B cell (primary cell): ENCODE measurements around the gene SLC38A6. TPM values are rescaled to one million over a fixed set of nuclear protein-coding genes. Genes with fewer than 3 reads are reported as not detected.

Experiments used
- ATAC-seq: fragments of 200-7000 bp; cut with Tn5 transposase; one replicate; pipeline ENCODE4 v1.10.0; 2021; ENCODE audit warnings: low read depth, mild to moderate bottlenecking, moderate number of reproducible peaks, moderate library complexity
- CTCF ChIA-PET: fragments of 350-600 bp; sonication (Branson Sonifier 250); formaldehyde crosslinking; loops from one replicate; lab custom pipeline; 2021; ENCODE audit warnings: antibody characterized with exemption, inconsistent platforms; lab: Charles Lee
- POLR2A ChIA-PET: fragments of 350-600 bp; sonication (Branson Sonifier 250); formaldehyde crosslinking; loops from one replicate; lab custom pipeline; 2021; ENCODE audit warnings: antibody characterized with exemption; lab: Charles Lee
- DNase-seq: peaks from one replicate; pipeline ENCODE4 v3.0.0; 2013
- H2AFZ ChIP-seq: 2 replicates; pipeline ENCODE4 v1.6.1; 2012; ENCODE audit warnings: mild to moderate bottlenecking, low read depth, low read length; ENCODE audit not compliant: insufficient read depth, poor library complexity, severe bottlenecking
- H3K27ac ChIP-seq, 2 donors: 1 replicate in 1 of 2; 2 replicates in 1 of 2; pipeline ENCODE4 v1.5.1; 2012 to 2013; ENCODE audit warnings: low read length in 2 of 2, mild to moderate bottlenecking in 2 of 2, moderate library complexity in 1 of 2
- H3K27me3 ChIP-seq, 4 experiments: fragments of 200-600 bp in 1 of 4; sonication (generic) in 1 of 4; replicated peaks in 1 of 4; 1 replicate in 2 of 4; 2 replicates in 2 of 4; pipeline versions ENCODE4 v1.6.1 to v1.7.0; 2013 to 2016; ENCODE audit warnings: low read length in 3 of 4, mild to moderate bottlenecking in 2 of 4, mixed read lengths in 1 of 4, moderate library complexity in 1 of 4; ENCODE audit not compliant: insufficient read depth in 4 of 4, control insufficient read depth in 3 of 4; ENCODE audit errors: control extremely low read depth in 1 of 4
- H3K36me3 ChIP-seq, 2 experiments: replicated peaks in 1 of 2; 1 replicate in 1 of 2; 2 replicates in 1 of 2; pipeline versions ENCODE4 v1.6.1 to v1.7.1; 2013; ENCODE audit warnings: low read length in 1 of 2; ENCODE audit not compliant: insufficient read depth in 2 of 2, control insufficient read depth in 1 of 2; ENCODE audit errors: control extremely low read depth in 1 of 2, extremely low read depth in 1 of 2
- H3K4me1 ChIP-seq, 2 donors: fragments of 200-600 bp in 1 of 2; sonication (generic) in 1 of 2; 1 replicate in 1 of 2; 2 replicates in 1 of 2; pipeline versions ENCODE4 v1.5.1 to v1.6.1; 2013 to 2017; ENCODE audit warnings: low read length in 2 of 2; ENCODE audit not compliant: control insufficient read depth in 2 of 2, insufficient read depth in 2 of 2
- H3K4me2 ChIP-seq: replicated peaks from 2 replicates; pipeline ENCODE3; 2012; ENCODE audit warnings: mild to moderate bottlenecking, low read depth, low read length; ENCODE audit not compliant: poor library complexity, severe bottlenecking
- H3K4me3 ChIP-seq, 5 experiments: fragments of 200-600 bp in 1 of 5; sonication (generic) in 1 of 5; 1 replicate in 3 of 5; 2 replicates in 2 of 5; pipeline versions ENCODE4 v1.5.1 to v1.7.0; 2011 to 2016; ENCODE audit warnings: low read length in 4 of 5, mild to moderate bottlenecking in 4 of 5, low read depth in 2 of 5, control low read depth in 1 of 5, moderate library complexity in 1 of 5; ENCODE audit not compliant: insufficient read depth in 1 of 5; ENCODE audit errors: control extremely low read depth in 1 of 5, extremely low read depth in 1 of 5
- H3K79me2 ChIP-seq: fragments of 200-600 bp; sonication (generic); one replicate; pipeline ENCODE4 v1.6.0; 2016; ENCODE audit warnings: low read length; ENCODE audit not compliant: control insufficient read depth, insufficient read depth
- H3K9ac ChIP-seq: fragments of 200-600 bp; sonication (generic); 2 replicates; pipeline ENCODE4 v1.6.1; 2017; ENCODE audit warnings: mild to moderate bottlenecking, low read length, moderate library complexity
- H3K9me3 ChIP-seq, 3 donors: one replicate each; pipeline versions ENCODE4 v1.6.1 to v1.7.1; 2013; ENCODE audit warnings: low read length in 2 of 3; ENCODE audit not compliant: control insufficient read depth in 2 of 3, insufficient read depth in 1 of 3; ENCODE audit errors: control extremely low read depth in 1 of 3
- H4K20me1 ChIP-seq: 2 replicates; pipeline ENCODE4 v1.6.0; 2012; ENCODE audit warnings: mild to moderate bottlenecking, low read length; ENCODE audit not compliant: insufficient read depth, control insufficient read depth, poor library complexity, severe bottlenecking
- H3K27ac Mint-ChIP-seq: one replicate; pipeline ENCODE4 v1.8.0; 2021; ENCODE audit warnings: mixed read lengths
- H3K27me3 Mint-ChIP-seq: one replicate; pipeline ENCODE4 v1.8.0; 2021; ENCODE audit warnings: mixed read lengths
- H3K4me1 Mint-ChIP-seq: one replicate; pipeline ENCODE4 v1.8.0; 2021; ENCODE audit warnings: mixed read lengths
- H3K4me3 Mint-ChIP-seq: one replicate; pipeline ENCODE4 v1.8.0; 2021; ENCODE audit warnings: mixed read lengths
- H3K9me3 Mint-ChIP-seq: one replicate; pipeline ENCODE4 v1.8.0; 2022; ENCODE audit warnings: mixed read lengths; ENCODE audit not compliant: insufficient read depth
- CTCF ChIP-seq: fragments of 200-600 bp; IDR thresholded peaks from one replicate; pipeline ENCODE4 v1.8.0; 2022; ENCODE audit warnings: antibody characterized with exemption, mild to moderate bottlenecking
- EZH2 ChIP-seq: IDR thresholded peaks from 2 replicates; pipeline ENCODE4 v1.6.1; 2012; ENCODE audit warnings: borderline replicate concordance, low read depth, mild to moderate bottlenecking, moderate library complexity, low read length; ENCODE audit not compliant: insufficient read depth, poor library complexity, severe bottlenecking
- WGBS: methylation state at CpG from one replicate; pipeline ENCODE4 v1.1.5; 2013; ENCODE audit warnings: missing lambda C conversion rate; ENCODE audit not compliant: insufficient coverage; 5-methylcytosine and 5-hydroxymethylcytosine counted together
- intact Hi-C: fragments of 100-400 bp; cut with micrococcal nuclease; formaldehyde crosslinking; loops from one replicate; pipeline ENCODE4 v1.10.0; 2022
- polyA plus RNA-seq: library from polyadenylated mRNA; depleted of rRNA; stranded (reverse); fragments of >200 nt; gene quantifications from 2 replicates; pipeline ENCODE4 v1.2.3, GENCODE V29; 2012
- total RNA-seq, 2 donors: library from RNA; stranded (reverse); fragments of 120-200 nt in 1 of 2; gene quantifications; 1 replicate in 1 of 2; 2 replicates in 1 of 2; pipeline versions ENCODE4 v1.2.3 to v1.2.4, GENCODE V29; 2013 to 2022

Gene SLC38A6
- total and polyA plus RNA-seq, 2 donors (not counting 1 experiment from before 2014, with no cell fraction given): 6.4 to 15.9 TPM

- ATAC-seq: no peak
- WGBS: no CpG with 5 or more reads among the region's 2 CpGs
- H3K4me1 Mint-ChIP-seq: no peaks in the 10 kb centered on the region
- peaks cover 0 to 3% (median 0%) of the 10 kb centered on the region in 3 donors for H3K9me3 ChIP-seq
- no peak overlapping the region for H2AFZ ChIP-seq
- ChIA-PET CTCF (no interaction called here), POLR2A (no interaction called here)
- no peak overlapping the region for H3K27ac Mint-ChIP-seq
- DNase-seq: no peak
- H3K4me3 ChIP-seq: no peak overlapping the region
- H3K79me2 ChIP-seq: no peaks in the 10 kb centered on the region
- H3K36me3 ChIP-seq: no peaks in the 10 kb centered on the region
- H3K9me3 Mint-ChIP-seq: no peaks in the 10 kb centered on the region
- H3K9ac ChIP-seq: no peak overlapping the region
- no peak for TF ChIP-seq CTCF
- TF ChIP-seq EZH2: no peak
- no peaks in the 10 kb centered on the region for H3K27me3 Mint-ChIP-seq
- H3K27ac ChIP-seq: no peak overlapping the region
- no peak overlapping the region for H3K4me2 ChIP-seq
- intact Hi-C loops: no loop called here
- no peaks in the 10 kb centered on the region for H3K4me1 ChIP-seq
- no peaks in the 10 kb centered on the region for H4K20me1 ChIP-seq
- H3K27me3 ChIP-seq: no peaks in the 10 kb centered on the region
- no peak overlapping the region for H3K4me3 Mint-ChIP-seq
Measured at GRCh38 chr14:60999536-60999935, 18.5 kb downstream of the SLC38A6 start.

GRCh38 chr14:61003571-61003970, 22.5 kb downstream of the SLC38A6 start:
- no peak overlapping the region for H3K4me3 ChIP-seq
- peaks cover 0 to 1% (median 0%) of the 10 kb centered on the region in 3 donors for H3K9me3 ChIP-seq
- POLR2A ChIA-PET: no interaction called here
- intact Hi-C loops: no loop called here
- no peak for DNase-seq
- no peak for TF ChIP-seq CTCF
- no peak for TF ChIP-seq EZH2
- H3K4me1 ChIP-seq: no peaks in the 10 kb centered on the region
- no peaks in the 10 kb centered on the region for H4K20me1 ChIP-seq
- no peak overlapping the region for H3K4me2 ChIP-seq
- Mint-ChIP-seq H3K27me3 (no peaks in the 10 kb centered on the region), H3K27ac (no peak overlapping the region), H3K9me3 (no peaks in the 10 kb centered on the region), H3K4me1 (no peaks in the 10 kb centered on the region), H3K4me3 (no peak overlapping the region)
- no peak overlapping the region for H3K27ac ChIP-seq
- no peaks in the 10 kb centered on the region for H3K36me3 ChIP-seq
- 100% methylated on average over 1 of the region's 1 CpG for WGBS
- ATAC-seq: no peak
- CTCF ChIA-PET: no interaction called here
- no peaks in the 10 kb centered on the region for H3K79me2 ChIP-seq
- no peak overlapping the region for H3K9ac ChIP-seq
- no peak overlapping the region for H2AFZ ChIP-seq
- H3K27me3 ChIP-seq: no peaks in the 10 kb centered on the region
